Left ventricle myocardium inferior (tissue), 1 donor: Measurements from ENCODE around the gene ADORA2B. TPM values are rescaled to one million over a fixed set of nuclear protein-coding genes. Genes with fewer than 3 reads are reported as not detected.

Experiments used
- DNase-seq: peaks from one replicate; pipeline ENCODE4 v3.0.0-alpha.2; 2020
- H3K27ac ChIP-seq: fragments of 200-600 bp; replicated peaks from 2 replicates; pipeline ENCODE4 v1.8.0; 2021
- H3K27me3 ChIP-seq: fragments of 200-600 bp; 2 replicates; pipeline ENCODE4 v1.8.0; 2021; ENCODE audit warnings: low read depth
- H3K36me3 ChIP-seq: fragments of 200-600 bp; 2 replicates; pipeline ENCODE4 v1.8.0; 2021
- H3K4me1 ChIP-seq: fragments of 200-600 bp; 2 replicates; pipeline ENCODE4 v1.8.0; 2021
- H3K4me3 ChIP-seq: fragments of 200-600 bp; 2 replicates; pipeline ENCODE4 v1.8.0; 2021; ENCODE audit warnings: mild to moderate bottlenecking, moderate library complexity
- H3K9me3 ChIP-seq: fragments of 200-600 bp; replicated peaks from 2 replicates; pipeline ENCODE4 v1.8.0; 2021
- CTCF ChIP-seq: fragments of 200-600 bp; IDR thresholded peaks from 2 replicates; pipeline ENCODE4 v1.8.0; 2021; ENCODE audit warnings: antibody characterized with exemption, mild to moderate bottlenecking, borderline replicate concordance
- intact Hi-C: fragments of 100-400 bp; cut with micrococcal nuclease; formaldehyde crosslinking; loops from one replicate; pipeline ENCODE4 v1.11.0; 2022
- total RNA-seq: library from RNA; stranded (reverse); fragmentation: NEBNext Ultra II Directional; extraction: Animal tissue kit (Norgen Biotek cat#: 25700); gene quantifications from one replicate; pipeline ENCODE4 v1.2.1, GENCODE V29; 2021
- donor health status: DM: no; HTN: yes; CAD: no; lungs with severe emphysema.

Gene ADORA2B
- total RNA-seq, 1 donor from 2014 or later, result 0.55 TPM

- H3K27me3 ChIP-seq, result peaks cover 27% of the 10 kb centered on the region
- H3K36me3 ChIP-seq, result no peaks in the 10 kb centered on the region
- H3K4me3 ChIP-seq, result no peak overlapping the region
- DNase-seq, result no peak
- intact Hi-C loops, result no loop called here
- H3K4me1 ChIP-seq, result peaks cover 20% of the 10 kb centered on the region
- H3K9me3 ChIP-seq, result peaks cover 3% of the 10 kb centered on the region
- no peak for TF ChIP-seq CTCF
- H3K27ac ChIP-seq, result no peak overlapping the region
Measured at GRCh38 chr17:15922586-15922985, 22.3 kb upstream of the ADORA2B start.

GRCh38 chr17:15926039-15926740 lies 18.7 kb upstream of the ADORA2B start:
- Histone ChIP-seq H3K9me3 (peaks cover 3% of the 10 kb centered on the region), H3K27me3 (peaks cover 29% of the 10 kb centered on the region), H3K27ac (no peak overlapping the region), H3K4me3 (no peak overlapping the region), H3K36me3 (no peaks in the 10 kb centered on the region), H3K4me1 (peaks cover 7% of the 10 kb centered on the region)
- intact Hi-C loops, result no loop called here
- TF ChIP-seq CTCF, result no peak
- no peak for DNase-seq

- no peaks in the 10 kb centered on the region for H3K36me3 ChIP-seq
- DNase-seq, result no peak
- peaks cover 7% of the 10 kb centered on the region for H3K4me1 ChIP-seq
- peaks cover 29% of the 10 kb centered on the region for H3K27me3 ChIP-seq
- TF ChIP-seq CTCF, result no peak
- intact Hi-C loops, result no loop called here
- no peaks in the 10 kb centered on the region for H3K9me3 ChIP-seq
- no peak overlapping the region for H3K27ac ChIP-seq
- H3K4me3 ChIP-seq, result no peak overlapping the region
Measured at GRCh38 chr17:15928286-15928785, 16.6 kb upstream of the ADORA2B start.

- no peak overlapping the region for H3K27ac ChIP-seq
- peaks cover 7% of the 10 kb centered on the region for H3K4me1 ChIP-seq
- no peak for DNase-seq
- H3K36me3 ChIP-seq, result no peaks in the 10 kb centered on the region
- TF ChIP-seq CTCF, result no peak
- H3K4me3 ChIP-seq, result no peak overlapping the region
- H3K27me3 ChIP-seq, result peaks cover 18% of the 10 kb centered on the region
- intact Hi-C loops, result no loop called here
- no peaks in the 10 kb centered on the region for H3K9me3 ChIP-seq
Measured at GRCh38 chr17:15929941-15930340, 15.0 kb upstream of the ADORA2B start.

GRCh38 chr17:15930426-15930825 lies 14.5 kb upstream of the ADORA2B start:
- H3K9me3 ChIP-seq, result no peaks in the 10 kb centered on the region
- no peaks in the 10 kb centered on the region for H3K36me3 ChIP-seq
- H3K4me3 ChIP-seq, result no peak overlapping the region
- DNase-seq, result no peak
- TF ChIP-seq CTCF, result no peak
- peaks cover 14% of the 10 kb centered on the region for H3K27me3 ChIP-seq
- intact Hi-C loops, result no loop called here
- peaks cover 7% of the 10 kb centered on the region for H3K4me1 ChIP-seq
- H3K27ac ChIP-seq, result no peak overlapping the region
